ENCODE measurements around the gene PLEKHH2. TPM values are rescaled to one million over a fixed set of nuclear protein-coding genes. Genes with fewer than 3 reads are reported as not detected.

The PLEKHH2 gene
- polyA plus RNA-seq, 3 donors: not detected

DNA sequence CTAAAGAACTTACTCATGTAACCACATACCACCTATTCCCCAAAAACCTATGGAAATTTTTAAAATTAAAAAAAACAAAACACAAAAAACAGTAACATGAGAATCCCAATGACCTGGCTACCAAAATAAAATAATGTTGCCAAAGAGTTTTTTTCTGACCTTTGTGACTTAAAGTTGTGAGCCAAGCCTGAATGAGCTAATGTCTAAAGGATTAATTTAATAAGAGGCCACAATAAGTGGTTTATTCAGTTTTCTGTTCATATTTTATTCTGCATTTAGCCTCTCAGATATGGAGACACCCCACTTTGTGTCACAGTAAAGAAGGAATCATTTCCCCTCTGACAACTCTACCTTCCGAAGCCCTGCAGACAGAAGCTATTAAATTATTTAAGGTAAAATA is 94.2 kb downstream of the PLEKHH2 start:
- no peak overlapping the region for H3K9ac ChIP-seq (ENCODE audit: insufficient read depth, low read length, poor library complexity, severe bottlenecking)
- no peak overlapping the region for H3K27ac Mint-ChIP-seq
- peaks cover 0 to 3% (median 0%) of the 10 kb centered on the region in 7 donors for H3K9me3 Mint-ChIP-seq

DNA sequence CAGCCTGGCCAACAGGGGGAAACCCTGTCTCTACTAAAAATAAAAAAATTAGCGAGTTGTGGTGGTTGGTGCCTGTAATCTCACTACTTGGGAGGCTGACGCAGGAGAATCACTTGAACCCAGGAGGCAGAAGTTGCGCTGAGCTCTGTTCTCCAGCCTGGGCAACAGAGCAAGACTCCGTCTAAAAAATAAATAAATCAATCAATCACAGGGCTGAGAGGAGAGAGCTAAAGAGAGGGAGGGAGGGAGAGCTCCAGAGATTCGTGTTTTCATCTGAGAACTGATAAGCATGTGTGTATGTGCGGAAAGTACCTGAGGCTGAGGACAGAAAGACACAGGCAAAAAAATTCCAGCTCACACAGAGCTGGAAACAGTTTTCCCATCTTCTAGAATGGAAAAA is 99.6 kb downstream of the PLEKHH2 start:
- DNase-seq: no peak
- H3K79me2 ChIP-seq (ENCODE audit: insufficient read depth, low read length): no peaks in the 10 kb centered on the region
- H3K27ac Mint-ChIP-seq: peak overlapping the region in 2 of 7 donors; percentile 4 to 38
- H3K27ac ChIP-seq (ENCODE audit: low read depth in 1 of 2, low read length in 2 of 2): no peak overlapping the region
- H3K36me3 Mint-ChIP-seq: no peaks in the 10 kb centered on the region
- peaks cover 3 to 29% (median 18%) of the 10 kb centered on the region in 3 donors for H3K27me3 Mint-ChIP-seq (ENCODE audit: low read depth in 3 of 3)
- peaks cover 0 to 7% of the 10 kb centered on the region in 2 donors for H3K27me3 ChIP-seq (ENCODE audit: control insufficient read depth in 2 of 2, insufficient read depth in 2 of 2, low read length in 2 of 2)
- no CpG with 5 or more reads among the region's 6 CpGs for WGBS (ENCODE audit: insufficient coverage)
- intact Hi-C loops (cut with micrococcal nuclease): no loop called here
- peaks cover 0 to 3% (median 0%) of the 10 kb centered on the region in 7 donors for H3K9me3 Mint-ChIP-seq
- no peaks in the 10 kb centered on the region for H3K36me3 ChIP-seq (replicated peaks in 1 of 2; ENCODE audit: control insufficient read depth in 1 of 2, insufficient read depth in 2 of 2, low read length in 2 of 2)
- no peaks in the 10 kb centered on the region for H3K4me1 ChIP-seq (ENCODE audit: control insufficient read depth in 1 of 2, insufficient read depth in 2 of 2, low read length in 2 of 2)
- H3K4me2 ChIP-seq (replicated peaks; ENCODE audit: extremely low read depth, low read length, poor library complexity, severe bottlenecking): no peak overlapping the region
- no peak overlapping the region for H3K9ac ChIP-seq (ENCODE audit: insufficient read depth, low read length, poor library complexity, severe bottlenecking)
- no peak for TF ChIP-seq CTCF (IDR thresholded peaks at IDR 0.05)
- H3K4me3 ChIP-seq (replicated peaks in 1 of 3; ENCODE audit: low read depth in 2 of 3, low read length in 3 of 3): no peak overlapping the region
- no peaks in the 10 kb centered on the region for H4K20me1 ChIP-seq (ENCODE audit: insufficient read depth, low read length)
- no peaks in the 10 kb centered on the region for H3K9me3 ChIP-seq (replicated peaks in 1 of 2; ENCODE audit: control insufficient read depth in 1 of 2, insufficient read depth in 1 of 2, low read length in 2 of 2)
- no peaks in the 10 kb centered on the region for H3K4me1 Mint-ChIP-seq
- no peak overlapping the region for H3K4me3 Mint-ChIP-seq
- no peak overlapping the region for H2AFZ ChIP-seq (ENCODE audit: insufficient read depth, low read depth, low read length, poor library complexity, severe bottlenecking)

More for the DNA sequence above, 94.2 kb downstream of the PLEKHH2 start:
- intact Hi-C loops (cut with micrococcal nuclease): no loop called here
- no peaks in the 10 kb centered on the region for H3K4me1 Mint-ChIP-seq
- Histone ChIP-seq H3K27ac (ENCODE audit: low read depth in 1 of 2, low read length in 2 of 2) (no peak overlapping the region), H3K27me3 (ENCODE audit: control insufficient read depth in 2 of 2, insufficient read depth in 2 of 2, low read length in 2 of 2) (no peaks in the 10 kb centered on the region), H3K4me2 (replicated peaks; ENCODE audit: extremely low read depth, low read length, poor library complexity, severe bottlenecking) (no peak overlapping the region), H3K79me2 (ENCODE audit: insufficient read depth, low read length) (no peaks in the 10 kb centered on the region), H2AFZ (ENCODE audit: insufficient read depth, low read depth, low read length, poor library complexity, severe bottlenecking) (no peak overlapping the region), H3K4me3 (replicated peaks in 1 of 3; ENCODE audit: low read depth in 2 of 3, low read length in 3 of 3) (no peak overlapping the region), H3K9me3 (replicated peaks in 1 of 2; ENCODE audit: control insufficient read depth in 1 of 2, insufficient read depth in 1 of 2, low read length in 2 of 2) (no peaks in the 10 kb centered on the region), H4K20me1 (ENCODE audit: insufficient read depth, low read length) (no peaks in the 10 kb centered on the region), H3K36me3 (replicated peaks in 1 of 2; ENCODE audit: control insufficient read depth in 1 of 2, insufficient read depth in 2 of 2, low read length in 2 of 2) (no peaks in the 10 kb centered on the region), H3K4me1 (ENCODE audit: control insufficient read depth in 1 of 2, insufficient read depth in 2 of 2, low read length in 2 of 2) (no peaks in the 10 kb centered on the region)
- no peak for TF ChIP-seq CTCF (IDR thresholded peaks at IDR 0.05)
- WGBS (ENCODE audit: insufficient coverage): no CpG with 5 or more reads among the region's 1 CpG
- DNase-seq: no peak
- no peak overlapping the region for H3K4me3 Mint-ChIP-seq
- no peaks in the 10 kb centered on the region for H3K36me3 Mint-ChIP-seq
- H3K27me3 Mint-ChIP-seq (ENCODE audit: low read depth in 3 of 3): peaks cover 0 to 16% (median 7%) of the 10 kb centered on the region in 3 donors

Measured in CD14-positive monocyte (primary cell).